Muscle of arm (tissue), 12 donors: ENCODE results near the gene KRTAP12-2. TPM values are rescaled to one million over a fixed set of nuclear protein-coding genes. Genes with fewer than 3 reads are reported as not detected.
"Not testable (repeated sequence)": the region's sequence is repeated elsewhere in the genome, so short reads cannot be mapped to it uniquely, and the experiment has no call there.

Experiments
- DNase-seq: peaks from one replicate; pipeline ENCODE4 v3.0.0-alpha.2; 2013
- polyA plus RNA-seq, 12 donors: library from polyadenylated mRNA; unstranded; fragments of 120-200 nt; gene quantifications; one replicate each; pipeline ENCODE4 v1.2.1, GENCODE V29; 2013; ENCODE audit not compliant: insufficient read length in 12 of 12

Gene KRTAP12-2
- polyA plus RNA-seq, 12 donors = not detected

GRCh38 chr21:44650973-44651675, 15.6 kb downstream of the KRTAP12-2 start:
- no peak for DNase-seq

- DNase-seq = no peak
Measured at GRCh38 chr21:44650265-44650972, 16.3 kb downstream of the KRTAP12-2 start.

DNA sequence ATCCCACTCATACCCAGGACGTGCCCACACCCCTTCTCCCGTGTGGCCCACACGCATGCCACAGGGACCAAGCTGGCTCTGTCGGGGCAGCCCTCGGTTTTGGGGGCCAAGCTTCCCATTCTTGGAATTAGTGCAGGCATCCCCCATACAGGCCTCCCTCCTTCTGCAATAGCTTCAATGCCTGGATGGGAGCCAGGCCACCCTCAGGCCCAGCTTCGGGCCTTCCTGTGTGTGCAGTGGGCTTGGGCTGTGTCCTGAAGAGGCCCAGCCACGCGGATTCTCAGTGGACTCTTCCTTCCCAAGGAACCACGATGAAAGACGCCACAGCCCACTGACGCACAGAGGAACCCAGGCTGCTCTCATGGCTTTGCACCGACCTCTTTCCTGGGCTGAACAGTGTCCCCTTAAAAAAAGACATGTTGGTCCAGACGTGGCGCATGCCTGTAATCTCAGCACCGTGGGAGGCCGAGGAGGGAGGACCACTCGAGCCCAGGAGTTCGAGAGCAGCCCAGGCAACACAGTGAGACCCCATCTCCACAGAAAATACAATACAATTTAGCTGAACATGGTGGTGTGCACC, 17.1 kb downstream of the KRTAP12-2 start:
- DNase-seq = no peak

DNA sequence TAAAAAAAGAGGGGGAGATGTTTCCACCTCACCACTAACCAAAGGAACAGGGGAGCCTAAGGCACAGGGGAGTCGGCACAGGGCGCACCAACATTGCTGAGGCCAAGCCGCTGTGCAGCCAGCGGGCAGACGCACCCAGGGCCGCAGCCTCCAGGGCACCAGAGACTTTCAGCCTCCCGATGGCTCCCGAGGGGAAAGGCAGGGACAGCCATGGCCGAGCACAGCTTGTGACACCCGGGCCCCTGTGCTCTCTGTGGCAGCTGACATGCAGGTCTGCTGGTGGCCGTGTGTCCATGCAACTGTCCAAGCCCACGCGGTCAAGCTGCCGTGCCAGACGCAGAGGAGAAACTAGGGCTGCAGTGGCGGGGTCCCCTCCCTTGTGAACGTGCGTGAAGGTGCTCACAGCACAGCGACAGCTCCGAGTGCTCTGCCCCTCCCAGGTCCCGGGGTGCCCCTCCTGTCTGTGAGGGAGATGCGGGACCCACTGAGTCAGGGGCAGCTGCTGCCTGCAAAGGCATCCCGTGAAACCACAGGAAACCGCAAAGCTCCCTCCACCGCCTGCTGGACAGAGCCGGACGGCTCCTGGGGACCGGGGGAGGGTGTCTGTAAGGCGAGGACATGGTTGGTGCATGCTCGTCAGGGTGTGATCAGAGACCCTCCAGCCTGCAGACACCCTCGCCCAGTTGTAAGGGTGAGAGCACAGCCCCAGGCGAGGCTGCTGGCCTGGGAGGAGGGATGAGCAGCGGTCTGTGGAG, 18.0 kb downstream of the KRTAP12-2 start:
- no peak for DNase-seq

GRCh38 chr21:44647222-44647552, 19.5 kb downstream of the KRTAP12-2 start:
- DNase-seq = no peak

DNA sequence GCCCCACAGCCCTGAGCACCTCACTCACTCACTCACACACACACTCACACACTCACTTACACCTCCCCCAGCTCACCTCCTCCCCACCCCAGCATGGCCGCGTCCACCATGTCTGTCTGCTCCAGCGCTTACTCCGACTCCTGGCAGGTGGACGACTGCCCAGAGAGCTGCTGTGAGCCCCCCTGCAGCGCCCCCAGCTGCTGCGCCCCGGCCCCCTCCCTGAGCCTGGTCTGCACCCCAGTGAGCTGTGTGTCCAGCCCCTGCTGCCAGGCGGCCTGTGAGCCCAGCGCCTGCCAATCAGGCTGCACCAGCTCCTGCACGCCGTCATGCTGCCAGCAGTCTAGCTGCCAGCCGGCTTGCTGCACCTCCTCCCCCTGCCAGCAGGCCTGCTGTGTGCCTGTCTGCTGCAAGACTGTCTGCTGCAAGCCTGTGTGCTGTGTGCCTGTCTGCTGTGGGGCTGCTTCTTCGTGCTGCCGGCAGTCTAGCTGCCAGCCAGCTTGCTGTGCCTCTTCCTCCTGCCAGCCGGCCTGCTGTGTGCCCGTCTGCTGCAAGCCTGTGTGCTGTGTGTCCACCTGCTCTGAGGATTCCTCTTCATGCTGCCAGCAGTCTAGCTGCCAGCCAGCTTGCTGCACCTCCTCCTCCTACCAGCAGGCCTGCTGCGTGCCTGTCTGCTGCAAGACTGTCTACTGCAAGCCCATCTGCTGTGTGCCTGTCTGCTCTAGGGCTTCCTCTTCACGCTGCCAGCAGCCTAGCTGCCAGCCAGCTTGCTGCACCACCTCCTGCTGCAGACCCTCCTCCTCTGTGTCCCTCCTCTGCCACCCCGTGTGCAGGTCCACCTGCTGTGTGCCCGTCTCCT, 20.1 kb downstream of the KRTAP12-2 start, which contains the start of gene KRTAP10-11:
Gene KRTAP10-11 (plus strand): TSS at position 49 of the 856 bp plus-strand sequence. CDS start 45 bp downstream, at position 94.
- not testable (repeated sequence) for DNase-seq

DNA sequence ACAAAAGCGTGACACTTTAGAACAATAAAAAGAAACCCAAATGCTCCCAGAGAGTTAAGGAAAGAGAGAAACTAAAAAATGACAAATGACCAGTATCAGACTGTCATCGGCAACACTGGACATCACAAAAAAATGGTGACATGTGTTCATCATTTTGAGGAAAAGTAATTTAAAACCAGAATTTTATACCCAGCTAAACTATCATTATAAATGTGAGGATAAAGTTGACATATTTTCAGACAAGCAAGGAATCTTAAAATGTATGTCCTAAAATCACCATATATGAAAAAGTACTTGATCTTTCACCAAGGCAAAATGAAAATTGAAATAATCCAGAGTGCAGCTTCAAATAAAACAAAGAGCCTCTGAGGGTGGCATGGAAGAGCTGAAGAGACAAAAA, 21.8 kb downstream of the KRTAP12-2 start:
- DNase-seq = no peak

DNA sequence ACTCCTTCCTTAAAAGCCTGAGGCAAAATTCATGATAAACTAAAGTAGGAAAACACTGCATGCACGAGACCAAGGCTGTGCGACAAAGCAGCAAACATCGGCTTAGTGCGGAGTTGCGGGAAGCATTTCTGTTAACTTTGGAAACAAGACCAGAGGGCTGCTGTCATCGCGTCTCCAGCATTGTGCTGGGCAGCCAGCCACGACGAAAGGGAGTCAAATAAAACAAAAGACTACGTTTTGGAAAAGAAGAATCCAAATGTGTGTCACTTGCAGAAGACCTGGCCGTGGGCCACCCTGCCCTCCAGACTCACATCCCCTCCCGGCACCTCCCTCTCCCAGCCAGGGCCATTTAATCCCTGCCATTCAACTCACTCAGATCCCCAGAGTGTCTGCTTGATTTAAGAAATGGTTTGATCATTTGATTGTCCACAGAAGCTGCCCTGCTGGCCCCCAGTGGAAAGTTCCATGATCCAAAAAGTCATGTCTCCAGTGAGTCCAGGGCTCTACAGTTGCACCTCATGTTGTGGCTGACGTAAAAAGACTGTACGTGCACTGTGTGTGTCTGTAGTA, 22.9 kb downstream of the KRTAP12-2 start:
- DNase-seq = no peak

DNA sequence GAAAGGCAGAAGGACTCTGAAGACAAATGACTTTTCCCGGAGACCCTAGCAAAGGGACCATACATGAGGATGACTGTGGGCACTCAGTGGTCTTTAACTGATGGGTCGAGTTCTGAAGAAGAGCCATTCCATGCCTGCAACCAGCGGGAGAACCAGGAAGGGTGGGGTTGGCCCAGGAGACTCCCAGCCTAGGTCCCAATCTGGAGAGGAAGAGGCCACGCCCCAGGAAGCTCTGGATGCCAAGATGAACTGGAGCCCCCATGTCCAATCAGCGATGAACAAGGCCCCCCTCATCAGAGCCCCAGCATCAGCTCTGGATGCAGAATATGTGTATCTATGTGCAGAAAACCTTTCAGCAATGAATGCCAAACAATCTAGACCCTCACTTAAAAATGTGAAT, 26.0 kb downstream of the KRTAP12-2 start:
- DNase-seq = no peak

DNA sequence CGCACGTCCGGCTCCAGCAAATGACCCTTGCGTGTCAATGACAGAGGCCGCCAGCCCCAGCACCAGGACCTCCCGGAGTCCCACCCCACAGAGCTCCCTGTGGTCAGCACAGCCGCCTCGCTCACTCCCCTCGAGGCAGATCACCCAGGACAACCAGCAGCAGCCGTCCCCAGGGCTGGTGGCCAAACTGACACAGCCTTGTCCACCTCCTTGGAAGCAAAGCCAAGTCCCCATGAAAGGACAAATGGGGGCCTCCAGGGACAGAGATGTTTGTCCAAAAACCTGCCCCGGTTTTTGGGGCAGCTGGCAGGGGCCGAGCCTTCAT, 27.4 kb downstream of the KRTAP12-2 start:
- DNase-seq = no peak

- DNase-seq = not testable (repeated sequence)
Measured at GRCh38 chr21:44638506-44639330, 28.0 kb downstream of the KRTAP12-2 start.

- not testable (repeated sequence) for DNase-seq
Measured at GRCh38 chr21:44637851-44638348, 28.8 kb downstream of the KRTAP12-2 start.

DNA sequence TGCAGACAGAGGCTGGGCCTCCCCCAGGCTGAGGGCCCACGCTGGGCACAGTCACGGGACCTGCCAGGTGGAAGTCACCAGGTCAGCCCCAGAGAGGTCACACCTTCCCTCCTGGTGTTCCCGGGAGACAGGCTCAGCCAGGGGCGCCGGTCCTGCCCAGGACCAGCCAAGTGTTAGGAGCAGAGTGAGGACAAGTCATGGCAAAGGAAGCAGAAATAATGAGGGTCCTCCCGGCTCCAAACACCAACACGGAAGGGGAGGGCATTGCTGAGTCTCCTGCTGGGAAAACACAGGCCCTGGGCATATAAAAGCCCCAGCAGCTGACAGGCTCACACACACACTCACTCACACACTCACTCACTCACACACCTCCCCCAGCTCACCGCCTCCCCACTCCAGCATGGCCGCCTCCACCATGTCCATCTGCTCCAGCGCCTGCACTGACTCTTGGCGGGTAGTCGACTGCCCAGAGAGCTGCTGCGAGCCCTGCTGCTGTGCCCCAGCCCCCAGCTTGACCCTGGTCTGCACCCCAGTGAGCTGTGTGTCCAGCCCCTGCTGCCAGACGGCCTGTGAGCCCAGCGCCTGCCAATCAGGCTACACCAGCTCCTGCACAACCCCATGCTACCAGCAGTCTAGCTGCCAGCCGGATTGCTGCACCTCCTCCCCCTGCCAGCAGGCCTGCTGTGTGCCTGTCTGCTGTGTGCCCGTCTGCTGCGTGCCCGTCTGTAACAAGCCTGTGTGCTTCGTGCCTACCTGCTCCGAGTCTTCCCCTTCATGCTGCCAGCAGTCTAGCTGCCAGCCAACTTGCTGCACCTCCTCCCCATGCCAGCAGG, 29.5 kb downstream of the KRTAP12-2 start, which contains the start of gene KRTAP10-10:
Gene KRTAP10-10 (plus strand): TSS at position 339 of the 833 bp plus-strand sequence. CDS start 62 bp downstream, at position 401.
- DNase-seq = no peak

- DNase-seq = no peak
Measured at GRCh38 chr21:44636209-44637017, 30.3 kb downstream of the KRTAP12-2 start.

- DNase-seq = no peak
Measured at GRCh38 chr21:44632067-44632466, 34.7 kb downstream of the KRTAP12-2 start.

- DNase-seq = no peak
Measured at GRCh38 chr21:44630440-44630839, 36.3 kb downstream of the KRTAP12-2 start.

DNA sequence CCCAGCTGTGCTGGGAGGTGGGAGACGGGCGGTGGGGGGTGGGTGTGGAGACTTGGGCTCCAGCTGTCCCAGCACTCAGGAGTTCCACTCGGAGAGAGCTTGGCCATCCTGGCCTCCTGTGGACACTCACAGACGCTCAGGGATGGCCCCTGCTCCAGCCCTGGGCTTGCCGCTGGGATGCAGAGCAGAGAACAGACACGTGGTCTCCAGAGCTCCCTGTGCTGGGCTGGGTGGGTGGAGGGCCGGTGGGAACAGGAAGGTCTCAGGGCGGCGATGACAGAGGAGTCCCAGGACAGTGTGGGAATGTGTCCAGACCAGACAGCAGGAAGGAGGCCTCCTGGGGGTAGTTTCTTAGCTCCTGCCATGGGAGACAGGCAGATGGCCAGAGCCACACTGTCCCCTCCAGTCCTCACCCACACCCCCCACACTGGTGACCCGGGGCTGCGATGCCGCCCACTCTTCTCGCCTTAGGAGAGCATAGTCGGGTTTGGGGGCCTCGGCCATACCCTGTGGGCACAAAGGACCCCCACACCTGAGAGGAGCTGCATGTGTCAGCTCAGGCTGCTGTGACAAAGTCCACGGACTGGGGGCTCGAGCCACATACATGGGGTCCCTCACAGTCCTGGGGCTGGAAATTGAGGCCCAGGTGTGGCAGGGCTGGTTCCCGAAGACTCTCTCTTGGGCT, 37.9 kb downstream of the KRTAP12-2 start:
- DNase-seq = no peak
